ENCODE data around the gene GAGE10. TPM values are rescaled to one million over a fixed set of nuclear protein-coding genes. Genes with fewer than 3 reads are reported as not detected.
"Not testable (repeated sequence)": the region's sequence is repeated elsewhere in the genome, so short reads cannot be mapped to it uniquely, and the experiment has no call there.

GAGE10 gene
- total and polyA plus RNA-seq, 9 of the 15 experiments (the other 6 are each of a cell fraction or from before 2014, with no cell fraction given), result 0.80 to 3.1 (median 0.96) TPM; not detected in 4

GRCh38 chrX:49323735-49324134, 20.3 kb downstream of the GAGE10 start:
- H3K9me3 ChIP-seq (replicated peaks; ENCODE audit: control insufficient read depth, insufficient read depth, low read depth, low read length); H3K4me2 ChIP-seq (ENCODE audit: insufficient read depth, low read length); H4K20me1 ChIP-seq (replicated peaks; ENCODE audit: control insufficient read depth, insufficient read depth, low read length); H3K9me1 ChIP-seq (ENCODE audit: control insufficient read depth, insufficient read depth, low read length); POLR2A ChIA-PET; FAIRE-seq; in situ Hi-C loops (cut with MboI); H3K27me3 ChIP-seq (ENCODE audit: control insufficient read depth in 2 of 2, insufficient read depth in 2 of 2, low read length in 2 of 2); H3K4me1 ChIP-seq (replicated peaks in 1 of 2; ENCODE audit: control insufficient read depth in 2 of 2, insufficient read depth in 2 of 2, low read length in 2 of 2); CTCF ChIA-PET (ENCODE audit: low intra/inter-chr PET ratio); H3K9ac ChIP-seq (ENCODE audit: insufficient read depth in 1 of 2, low read depth in 2 of 2, low read length in 2 of 2); H2AFZ ChIP-seq (ENCODE audit: low read depth, low read length); H3K36me3 ChIP-seq (ENCODE audit: control insufficient read depth, insufficient read depth, low read length); intact Hi-C loops (cut with micrococcal nuclease); DNase-seq (ENCODE audit: extremely low read depth in 1 of 4, low spot score in 3 of 4); H3K79me2 ChIP-seq (ENCODE audit: control insufficient read depth, insufficient read depth, low read length); BruUV-seq (replicated peaks); H3K27ac ChIP-seq (ENCODE audit: extremely low read depth, low read depth, low read length); ATAC-seq; H3K4me3 ChIP-seq: not testable (repeated sequence)
- WGBS (ENCODE audit: insufficient coverage, low coverage, missing lambda C conversion rate), result no CpG with 5 or more reads among the region's 7 CpGs

- DNase-seq (ENCODE audit: extremely low read depth in 1 of 4, low spot score in 3 of 4); H3K79me2 ChIP-seq (ENCODE audit: control insufficient read depth, insufficient read depth, low read length); BruUV-seq (replicated peaks); ATAC-seq; H3K4me1 ChIP-seq (replicated peaks in 1 of 2; ENCODE audit: control insufficient read depth in 2 of 2, insufficient read depth in 2 of 2, low read length in 2 of 2); H3K9me3 ChIP-seq (replicated peaks; ENCODE audit: control insufficient read depth, insufficient read depth, low read depth, low read length); CTCF ChIA-PET (ENCODE audit: low intra/inter-chr PET ratio); H2AFZ ChIP-seq (ENCODE audit: low read depth, low read length); H3K36me3 ChIP-seq (ENCODE audit: control insufficient read depth, insufficient read depth, low read length); H3K9ac ChIP-seq (ENCODE audit: insufficient read depth in 1 of 2, low read depth in 2 of 2, low read length in 2 of 2); H3K27me3 ChIP-seq (ENCODE audit: control insufficient read depth in 2 of 2, insufficient read depth in 2 of 2, low read length in 2 of 2); H4K20me1 ChIP-seq (replicated peaks; ENCODE audit: control insufficient read depth, insufficient read depth, low read length); FAIRE-seq; H3K27ac ChIP-seq (ENCODE audit: extremely low read depth, low read depth, low read length); H3K9me1 ChIP-seq (ENCODE audit: control insufficient read depth, insufficient read depth, low read length); intact Hi-C loops (cut with micrococcal nuclease); POLR2A ChIA-PET; H3K4me2 ChIP-seq (ENCODE audit: insufficient read depth, low read length); H3K4me3 ChIP-seq: not testable (repeated sequence)
- in situ Hi-C loops (cut with MboI), result loop anchor here (25.0 kb wide), 1 partner anchor 407 kb away; no protein-coding TSS in a partner anchor
- 66% methylated on average over 2 of the region's 11 CpGs for WGBS (ENCODE audit: insufficient coverage, low coverage, missing lambda C conversion rate)
Observed at GRCh38 chrX:49330421-49330820, 27.0 kb downstream of the GAGE10 start.

GRCh38 chrX:49331282-49331681, 27.8 kb downstream of the GAGE10 start, which contains the start of gene GAGE13:
TSS of gene GAGE13 (plus strand) at chrX:49331582. CDS start at chrX:49332738, 1,156 bp downstream.
- H2AFZ ChIP-seq (ENCODE audit: low read depth, low read length); POLR2A ChIA-PET; CTCF ChIA-PET (ENCODE audit: low intra/inter-chr PET ratio); H3K9me1 ChIP-seq (ENCODE audit: control insufficient read depth, insufficient read depth, low read length); H3K27me3 ChIP-seq (ENCODE audit: control insufficient read depth in 2 of 2, insufficient read depth in 2 of 2, low read length in 2 of 2); H3K4me3 ChIP-seq; H3K9me3 ChIP-seq (replicated peaks; ENCODE audit: control insufficient read depth, insufficient read depth, low read depth, low read length); H3K79me2 ChIP-seq (ENCODE audit: control insufficient read depth, insufficient read depth, low read length); BruUV-seq (replicated peaks); intact Hi-C loops (cut with micrococcal nuclease); H3K4me2 ChIP-seq (ENCODE audit: insufficient read depth, low read length); ATAC-seq; DNase-seq (ENCODE audit: extremely low read depth in 1 of 4, low spot score in 3 of 4); FAIRE-seq; H3K9ac ChIP-seq (ENCODE audit: insufficient read depth in 1 of 2, low read depth in 2 of 2, low read length in 2 of 2); H4K20me1 ChIP-seq (replicated peaks; ENCODE audit: control insufficient read depth, insufficient read depth, low read length); H3K36me3 ChIP-seq (ENCODE audit: control insufficient read depth, insufficient read depth, low read length); H3K27ac ChIP-seq (ENCODE audit: extremely low read depth, low read depth, low read length); H3K4me1 ChIP-seq (replicated peaks in 1 of 2; ENCODE audit: control insufficient read depth in 2 of 2, insufficient read depth in 2 of 2, low read length in 2 of 2): not testable (repeated sequence)
- no CpG with 5 or more reads among the region's 16 CpGs for WGBS (ENCODE audit: insufficient coverage, low coverage, missing lambda C conversion rate)
- in situ Hi-C loops (cut with MboI), result loop anchor here (25.0 kb wide), 1 partner anchor 406 kb away; no protein-coding TSS in a partner anchor

- FAIRE-seq; DNase-seq (ENCODE audit: extremely low read depth in 1 of 4, low spot score in 3 of 4): not testable (repeated sequence)
Observed at GRCh38 chrX:49331841-49332240, 28.4 kb downstream of the GAGE10 start.

More at GRCh38 chrX:49331841-49332240, 28.4 kb downstream of the GAGE10 start:
- WGBS (ENCODE audit: insufficient coverage, low coverage, missing lambda C conversion rate), result no CpG with 5 or more reads among the region's 26 CpGs
- POLR2A ChIA-PET; BruUV-seq (replicated peaks); H3K4me2 ChIP-seq (ENCODE audit: insufficient read depth, low read length); H4K20me1 ChIP-seq (replicated peaks; ENCODE audit: control insufficient read depth, insufficient read depth, low read length); H3K4me3 ChIP-seq; H3K27me3 ChIP-seq (ENCODE audit: control insufficient read depth in 2 of 2, insufficient read depth in 2 of 2, low read length in 2 of 2); H3K9ac ChIP-seq (ENCODE audit: insufficient read depth in 1 of 2, low read depth in 2 of 2, low read length in 2 of 2); H3K36me3 ChIP-seq (ENCODE audit: control insufficient read depth, insufficient read depth, low read length); H3K9me1 ChIP-seq (ENCODE audit: control insufficient read depth, insufficient read depth, low read length); H3K27ac ChIP-seq (ENCODE audit: extremely low read depth, low read depth, low read length); intact Hi-C loops (cut with micrococcal nuclease); H2AFZ ChIP-seq (ENCODE audit: low read depth, low read length); ATAC-seq; H3K9me3 ChIP-seq (replicated peaks; ENCODE audit: control insufficient read depth, insufficient read depth, low read depth, low read length); CTCF ChIA-PET (ENCODE audit: low intra/inter-chr PET ratio); H3K4me1 ChIP-seq (replicated peaks in 1 of 2; ENCODE audit: control insufficient read depth in 2 of 2, insufficient read depth in 2 of 2, low read length in 2 of 2); H3K79me2 ChIP-seq (ENCODE audit: control insufficient read depth, insufficient read depth, low read length): not testable (repeated sequence)
- in situ Hi-C loops (cut with MboI), result loop anchor here (25.0 kb wide), 1 partner anchor 405 kb away; no protein-coding TSS in a partner anchor
